GM18505 (cell line): Measurements from ENCODE around the gene MCTP2.

Source experiments
- ATAC-seq: cut with Tn5 transposase; IDR thresholded peaks from one replicate; pipeline ENCODE4 v1.9.1; 2021; ENCODE audit not compliant: unreplicated experiment
- POLR2A ChIP-seq: IDR thresholded peaks from 4 replicates; pipeline ENCODE4 v1.6.1; 2011; ENCODE audit warnings: borderline replicate concordance; ENCODE audit not compliant: insufficient read depth, insufficient read length; ENCODE audit errors: extremely low read depth

The MCTP2 gene

DNA sequence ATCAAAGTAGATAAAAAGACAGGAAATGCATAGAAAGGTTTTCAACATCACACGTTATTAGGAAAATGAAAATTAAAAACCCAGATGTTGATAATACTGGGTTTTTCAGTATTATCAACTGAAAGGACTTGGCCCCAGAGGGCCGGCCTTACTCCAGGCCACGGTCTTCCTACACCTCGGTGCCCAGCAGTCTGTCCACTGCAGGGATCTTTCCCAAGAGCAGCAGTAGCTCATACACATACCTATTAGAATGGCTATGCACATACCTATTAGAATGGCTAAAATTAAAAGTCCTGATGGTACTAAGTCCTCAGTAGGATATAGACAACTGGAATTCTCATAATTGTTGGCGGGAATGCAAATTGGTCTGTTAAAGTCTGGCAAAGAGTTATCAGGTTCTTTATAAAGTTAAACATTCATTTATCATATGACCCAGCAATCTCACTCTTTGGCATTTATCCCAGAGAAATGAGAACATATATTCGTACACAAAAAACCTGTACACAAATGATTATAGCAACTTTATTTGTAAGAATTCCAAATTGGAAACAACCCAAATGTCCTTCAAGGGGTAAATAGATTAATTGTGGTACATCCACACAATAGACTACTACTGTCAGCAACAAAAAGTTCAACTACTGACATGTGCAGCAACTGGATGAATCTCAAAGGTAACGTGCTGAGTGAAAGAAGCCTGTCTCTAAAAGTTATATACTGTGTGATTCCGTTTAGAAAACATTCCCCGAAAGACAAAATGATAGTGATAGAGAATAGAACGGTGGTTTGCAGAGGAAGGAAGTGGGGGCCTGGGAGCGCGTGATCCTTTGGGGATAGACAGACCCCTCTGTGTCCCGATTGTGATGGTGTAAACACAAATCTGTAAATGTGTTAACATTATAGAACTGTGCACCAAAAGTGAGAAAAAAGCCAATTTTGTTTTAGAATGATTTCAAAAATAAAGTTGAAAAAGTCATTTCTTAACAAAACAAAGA lies 62.3 kb downstream of the MCTP2 start:
- ATAC-seq = no peak
- TF ChIP-seq POLR2A = no peak

DNA sequence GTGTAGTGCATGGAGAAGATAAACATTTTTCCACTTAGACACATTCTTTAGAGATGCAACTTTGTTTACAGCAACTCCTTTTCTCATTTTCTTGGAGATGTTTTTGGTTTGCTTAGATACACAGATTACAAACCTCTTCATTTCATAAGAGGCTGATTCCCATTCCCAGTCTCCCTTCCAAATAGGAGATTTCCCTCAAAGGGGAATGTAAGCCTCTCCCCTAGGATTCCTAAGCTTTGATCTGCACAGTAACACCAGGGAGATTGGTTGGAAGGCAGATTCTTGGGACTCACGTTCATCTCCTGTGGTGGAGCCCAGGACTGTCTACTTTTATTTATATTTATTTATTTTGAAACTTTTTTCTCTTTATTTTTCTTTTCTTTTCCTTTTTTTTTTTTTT lies 63.2 kb downstream of the MCTP2 start:
- TF ChIP-seq POLR2A = no peak
- no peak for ATAC-seq

DNA sequence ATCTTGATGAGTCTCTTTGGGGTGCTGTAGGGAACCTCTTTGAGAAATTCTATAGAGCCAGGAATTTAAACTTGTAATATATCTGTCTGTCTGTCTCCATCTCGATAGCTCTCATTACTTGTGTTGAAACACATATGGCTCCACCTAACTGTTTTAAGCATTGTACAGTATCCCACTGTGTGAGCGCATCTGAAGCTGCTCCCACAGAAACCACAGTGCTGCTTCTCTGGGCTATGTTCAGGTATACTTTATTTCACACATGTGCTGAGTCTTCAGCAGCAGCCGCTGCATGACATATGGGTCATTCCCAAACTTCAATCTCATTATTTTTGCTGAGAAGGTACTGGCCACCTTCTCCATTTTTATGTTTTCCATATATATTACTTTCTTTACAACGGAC lies 63.9 kb downstream of the MCTP2 start:
- TF ChIP-seq POLR2A = no peak
- ATAC-seq = no peak

DNA sequence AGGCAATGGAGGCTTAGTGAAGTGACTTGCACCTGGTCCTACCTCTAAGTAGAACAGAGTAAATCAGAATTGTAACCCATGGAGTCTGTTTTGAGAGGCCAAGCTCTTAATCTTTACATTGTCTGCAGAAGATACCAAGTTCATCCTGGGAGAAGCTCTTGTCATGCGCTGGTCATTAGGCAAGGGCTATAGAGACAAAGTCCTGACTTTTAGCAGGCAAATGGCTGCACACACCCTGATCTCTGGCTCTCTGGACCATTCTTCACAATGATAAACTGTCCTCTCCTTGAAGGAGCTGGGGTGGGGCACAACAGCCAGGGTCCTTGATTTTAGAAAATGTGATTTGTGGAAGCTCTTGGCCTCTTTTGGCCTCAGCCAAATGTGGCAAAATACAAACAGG lies 65.4 kb downstream of the MCTP2 start:
- no peak for TF ChIP-seq POLR2A
- no peak for ATAC-seq

DNA sequence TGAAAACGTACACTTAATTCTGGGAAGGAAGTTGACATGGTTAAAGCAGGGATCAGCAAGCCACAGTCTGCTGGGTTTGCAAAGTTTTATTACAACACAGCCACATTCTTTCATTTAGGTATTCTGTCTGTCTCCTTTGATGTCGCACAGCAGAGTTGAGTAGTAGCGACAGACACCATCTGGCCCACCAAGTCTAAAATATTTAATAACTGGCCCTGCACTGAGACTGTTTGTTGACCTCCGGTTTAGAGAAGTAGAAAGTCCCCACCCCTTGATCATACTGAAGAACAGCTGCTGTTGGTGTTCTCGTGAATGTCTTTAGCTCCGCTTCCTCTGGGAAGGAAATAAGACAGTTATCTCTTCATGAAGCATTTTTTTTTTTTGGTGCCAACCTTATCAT lies 66.2 kb downstream of the MCTP2 start:
- TF ChIP-seq POLR2A = no peak
- peak; percentile 72 for ATAC-seq

GRCh38 chr15:94298364-94298763 lies 67.0 kb downstream of the MCTP2 start:
- no peak for ATAC-seq
- TF ChIP-seq POLR2A = no peak

DNA sequence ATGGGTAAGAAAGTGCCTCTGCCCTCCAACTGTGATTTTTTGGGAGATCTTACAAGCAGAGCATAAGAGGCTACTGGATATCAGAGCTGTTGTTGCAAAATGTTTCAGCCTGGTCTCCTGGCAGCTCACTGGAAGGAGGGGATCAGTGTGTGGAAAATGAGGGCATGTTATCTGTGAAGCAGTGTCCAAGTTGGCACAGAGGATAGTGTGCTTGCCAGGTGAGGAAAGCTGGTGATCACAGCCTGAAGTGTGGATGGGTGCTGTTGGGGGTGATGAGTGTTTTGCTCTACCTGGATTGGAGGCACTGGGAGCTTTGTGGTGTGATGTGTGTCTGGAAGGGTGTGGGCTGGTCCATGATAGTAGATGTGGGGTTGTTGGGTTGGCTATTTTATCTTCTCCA lies 69.3 kb downstream of the MCTP2 start:
- no peak for ATAC-seq
- TF ChIP-seq POLR2A = no peak

- no peak for TF ChIP-seq POLR2A
Measured at GRCh38 chr15:94305133-94305532, 73.8 kb downstream of the MCTP2 start.

DNA sequence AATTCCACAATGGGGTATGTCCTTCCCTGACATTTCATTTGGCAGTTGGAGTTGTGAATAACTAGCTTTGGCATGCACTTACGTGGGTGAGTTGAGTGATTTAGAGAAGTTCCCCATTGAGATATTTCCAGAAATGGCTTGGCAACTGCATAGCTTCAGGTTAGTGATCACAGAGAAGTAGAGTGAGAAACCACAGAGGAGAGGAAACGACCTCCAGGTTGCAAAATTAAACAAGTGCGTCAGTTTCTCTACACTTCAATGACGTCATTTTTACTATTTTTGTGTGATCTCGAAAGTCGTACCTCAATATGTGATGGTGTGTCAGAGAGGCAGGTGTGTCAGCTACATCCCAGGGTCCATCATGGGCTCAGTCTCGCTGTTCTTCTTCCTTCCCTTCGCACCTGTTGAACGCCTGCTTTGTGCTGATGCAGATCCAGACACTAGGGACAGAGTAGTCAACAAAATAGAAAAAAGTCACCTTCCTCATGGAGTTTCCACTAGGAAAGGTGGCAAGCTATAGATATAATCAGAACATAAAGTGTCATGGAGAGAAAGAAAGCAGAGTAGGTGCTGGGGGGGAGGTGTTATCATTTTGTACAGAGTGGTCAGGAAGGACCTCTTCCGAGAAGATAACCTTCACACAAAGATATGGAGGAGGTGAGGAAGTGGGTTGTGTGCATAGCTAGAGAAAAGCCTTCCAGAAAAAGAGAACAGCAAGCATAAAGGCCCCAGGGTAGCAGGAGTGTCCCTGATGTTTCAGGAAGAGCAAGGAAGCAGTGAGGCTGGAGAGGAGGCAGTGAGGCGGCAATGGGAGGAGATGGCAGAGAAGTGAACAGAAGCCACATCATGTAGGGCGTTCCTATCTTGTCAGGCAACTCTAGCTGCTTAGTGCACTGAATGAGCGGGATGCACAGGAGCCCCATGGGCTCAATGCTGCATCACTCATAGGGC lies 75.6 kb downstream of the MCTP2 start:
- ATAC-seq = peak; percentile 92
- TF ChIP-seq POLR2A = no peak

More at GRCh38 chr15:94305133-94305532, 73.8 kb downstream of the MCTP2 start:
- no peak for ATAC-seq

GRCh38 chr15:94312946-94313345 lies 81.6 kb downstream of the MCTP2 start:
- no peak for ATAC-seq
- no peak for TF ChIP-seq POLR2A

DNA sequence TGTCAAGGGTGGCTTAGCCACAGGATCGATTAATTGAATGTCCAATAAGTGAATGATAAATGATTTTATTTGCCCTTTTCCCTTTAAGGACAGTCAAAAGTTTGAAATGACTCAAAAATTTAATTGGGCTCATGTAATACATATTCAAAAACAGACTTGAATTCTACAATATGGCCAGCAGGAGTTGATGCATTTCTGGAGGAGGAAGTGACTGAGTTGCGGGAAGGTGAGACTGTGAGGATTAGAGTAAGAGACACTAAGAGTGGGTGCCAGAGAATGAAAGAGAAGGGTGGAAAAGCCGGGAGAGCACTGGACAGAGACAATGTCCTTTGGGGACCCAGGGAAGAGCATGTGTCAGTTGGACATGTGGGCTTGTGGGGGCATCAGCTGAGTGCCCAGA lies 83.3 kb downstream of the MCTP2 start:
- no peak for ATAC-seq
- TF ChIP-seq POLR2A = no peak

DNA sequence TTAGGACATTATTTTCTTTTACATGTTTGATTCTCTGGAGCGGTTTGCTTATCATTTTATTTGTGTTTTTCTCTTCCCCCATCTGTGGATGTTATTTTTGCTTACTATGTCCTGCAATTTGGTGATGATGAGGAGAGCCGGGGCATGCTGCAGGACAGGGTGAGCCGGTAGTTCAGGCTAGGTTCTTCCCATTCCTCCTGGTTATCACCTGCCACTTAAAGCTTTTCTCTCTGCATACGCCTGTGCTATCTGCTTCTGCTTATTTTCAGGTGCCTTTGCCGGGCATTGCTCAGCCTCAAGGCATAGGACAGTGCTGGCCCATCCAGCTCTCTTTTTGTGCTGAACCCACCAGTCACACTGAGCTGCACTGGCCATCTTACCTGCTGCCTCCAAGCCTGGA lies 85.8 kb downstream of the MCTP2 start:
- no peak for TF ChIP-seq POLR2A
- ATAC-seq = no peak

GRCh38 chr15:94322141-94322540 lies 90.8 kb downstream of the MCTP2 start:
- no peak for ATAC-seq
- no peak for TF ChIP-seq POLR2A
